WTC11 (cell line): ENCODE results near the gene GLRX. TPM values are rescaled to one million over a fixed set of nuclear protein-coding genes. Genes with fewer than 3 reads are reported as not detected.

Experiments
- ATAC-seq: fragments of 200-7000 bp; cut with Tn5 transposase; 2 replicates; pipeline ENCODE4 v1.10.0; 2021; ENCODE audit warnings: mild to moderate bottlenecking, moderate library complexity
- CTCF ChIA-PET: fragments of 300-600 bp; sonication (Branson Sonifier 250); formaldehyde crosslinking; loops from one replicate; lab custom pipeline; 2021; ENCODE audit warnings: antibody characterized with exemption; lab: Charles Lee
- POLR2A ChIA-PET: fragments of 350-600 bp; sonication (Branson Sonifier 250); formaldehyde crosslinking; loops from one replicate; lab custom pipeline; 2021; ENCODE audit warnings: antibody characterized with exemption; lab: Charles Lee
- DNase-seq: peaks from one replicate; pipeline ENCODE4 v3.0.0; 2021; ENCODE audit warnings: low spot score
- H3K27ac Mint-ChIP-seq: 2 replicates; pipeline ENCODE4 v1.8.0; 2021; ENCODE audit warnings: mixed read lengths
- H3K27me3 Mint-ChIP-seq: 2 replicates; pipeline ENCODE4 v1.8.0; 2021; ENCODE audit warnings: low read depth, mild to moderate bottlenecking, moderate library complexity, mixed read lengths
- H3K36me3 Mint-ChIP-seq: 2 replicates; pipeline ENCODE4 v1.8.0; 2021; ENCODE audit warnings: mixed read lengths
- H3K4me1 Mint-ChIP-seq: 2 replicates; pipeline ENCODE4 v1.8.0; 2022; ENCODE audit warnings: mixed read lengths
- H3K4me3 Mint-ChIP-seq: 2 replicates; pipeline ENCODE4 v1.8.0; 2021; ENCODE audit warnings: mild to moderate bottlenecking, moderate library complexity, mixed read lengths
- H3K9me3 Mint-ChIP-seq: 2 replicates; pipeline ENCODE4 v1.8.0; 2021; ENCODE audit warnings: mixed read lengths
- E2F1 ChIP-seq: sonication (generic); formaldehyde crosslinking; IDR thresholded peaks from 2 replicates; pipeline ENCODE4 v1.8.0; 2022; ENCODE audit warnings: mild to moderate bottlenecking, missing genetic modification reagents
- ERG ChIP-seq: fragments of 250-450 bp; sonication (Bioruptor Pico); IDR thresholded peaks from 2 replicates; pipeline ENCODE4 v1.8.0; 2021; ENCODE audit warnings: mild to moderate bottlenecking
- FOXP1 ChIP-seq: sonication (generic); formaldehyde crosslinking; IDR thresholded peaks from 2 replicates; pipeline ENCODE4 v1.8.0; 2022; ENCODE audit warnings: missing genetic modification reagents, mild to moderate bottlenecking, moderate library complexity, borderline replicate concordance
- HMGA2 ChIP-seq: fragments of 250-450 bp; sonication (Bioruptor Pico); IDR thresholded peaks from 2 replicates; pipeline ENCODE4 v1.4.0; 2021; ENCODE audit warnings: mild to moderate bottlenecking, moderate library complexity
- MAX ChIP-seq: sonication (generic); formaldehyde crosslinking; IDR thresholded peaks from 2 replicates; pipeline ENCODE4 v1.8.0; 2022; ENCODE audit warnings: mild to moderate bottlenecking, missing genetic modification reagents
- PRRX2 ChIP-seq: fragments of 250-450 bp; sonication (Bioruptor Pico); IDR thresholded peaks from 2 replicates; pipeline ENCODE4 v1.8.0; 2021; ENCODE audit warnings: mild to moderate bottlenecking
- RELA ChIP-seq: sonication (generic); formaldehyde crosslinking; IDR thresholded peaks from 2 replicates; pipeline ENCODE4 v1.8.1; 2022; ENCODE audit warnings: missing genetic modification reagents, mild to moderate bottlenecking, borderline replicate concordance
- SMAD3 ChIP-seq: sonication (generic); formaldehyde crosslinking; IDR thresholded peaks from 2 replicates; pipeline ENCODE4 v1.8.0; 2022; ENCODE audit warnings: missing genetic modification reagents, mild to moderate bottlenecking, borderline replicate concordance
- SMAD4 ChIP-seq: sonication (generic); formaldehyde crosslinking; IDR thresholded peaks from 2 replicates; pipeline ENCODE4 v1.8.0; 2022; ENCODE audit warnings: mild to moderate bottlenecking, missing genetic modification reagents
- TEAD1 ChIP-seq: sonication (generic); formaldehyde crosslinking; IDR thresholded peaks from 2 replicates; pipeline ENCODE4 v1.8.0; 2022; ENCODE audit warnings: mild to moderate bottlenecking, missing genetic modification reagents
- TP53 ChIP-seq: sonication (generic); formaldehyde crosslinking; IDR thresholded peaks from 2 replicates; pipeline ENCODE4 v1.8.1; 2023; ENCODE audit warnings: mild to moderate bottlenecking, missing genetic modification reagents
- ZNF121 ChIP-seq: sonication (generic); formaldehyde crosslinking; IDR thresholded peaks from 2 replicates; pipeline ENCODE4 v1.8.0; 2023; ENCODE audit warnings: missing genetic modification reagents
- ZNF138 ChIP-seq: sonication (generic); formaldehyde crosslinking; conservative IDR thresholded peaks from 2 replicates; pipeline ENCODE4 v1.8.1; 2022; ENCODE audit warnings: mild to moderate bottlenecking, moderate library complexity, missing genetic modification reagents
- ZNF232 ChIP-seq: sonication (generic); formaldehyde crosslinking; IDR thresholded peaks from 2 replicates; pipeline ENCODE4 v1.8.0; 2022; ENCODE audit warnings: mild to moderate bottlenecking, missing genetic modification reagents
- ZNF317 ChIP-seq: sonication (generic); formaldehyde crosslinking; IDR thresholded peaks from 2 replicates; pipeline ENCODE4 v1.8.1; 2023; ENCODE audit warnings: low read depth, mild to moderate bottlenecking, moderate library complexity, missing genetic modification reagents, borderline replicate concordance
- total RNA-seq: library from RNA; stranded (reverse); gene quantifications from 3 replicates; pipeline ENCODE4 v1.2.3, GENCODE V29; 2021
- TF ChIP-seq, protein P1 (sequence below): fragments of 250-450 bp; sonication (Bioruptor Pico); IDR thresholded peaks from 2 replicates; pipeline ENCODE4 v1.9.0; 2021; ENCODE audit warnings: moderate library complexity, mild to moderate bottlenecking, inconsistent platforms, borderline replicate concordance
- TF ChIP-seq, protein P2 (sequence below): fragments of 250-450 bp; sonication (Bioruptor Pico); IDR thresholded peaks from 2 replicates; pipeline ENCODE4 v2.1.2; 2022; ENCODE audit warnings: mild to moderate bottlenecking, moderate library complexity
- TF ChIP-seq, protein P3 (sequence below): sonication (generic); formaldehyde crosslinking; IDR thresholded peaks from 2 replicates; pipeline ENCODE4 v1.8.1; 2023; ENCODE audit warnings: mild to moderate bottlenecking, missing genetic modification reagents, borderline replicate concordance
- TF ChIP-seq, protein P4 (sequence below): sonication (generic); formaldehyde crosslinking; IDR thresholded peaks from 2 replicates; pipeline ENCODE4 v1.8.1; 2022; ENCODE audit warnings: low read depth, mild to moderate bottlenecking, moderate library complexity, missing genetic modification reagents, borderline replicate concordance
- TF ChIP-seq, protein P5 (sequence below): sonication (generic); formaldehyde crosslinking; IDR thresholded peaks from 2 replicates; pipeline ENCODE4 v1.8.1; 2022; ENCODE audit warnings: missing genetic modification reagents, borderline replicate concordance
- TF ChIP-seq, protein P6 (sequence below): sonication (generic); formaldehyde crosslinking; IDR thresholded peaks from 2 replicates; pipeline ENCODE4 v1.8.1; 2023; ENCODE audit warnings: mild to moderate bottlenecking, moderate library complexity, missing genetic modification reagents

Gene GLRX
- total RNA-seq, 1 experiment from 2014 or later = 15.9 TPM

GRCh38 chr5:95838001-95838520 is 15.5 kb upstream of the GLRX start:
- H3K4me1 Mint-ChIP-seq = peaks cover 10% of the 10 kb centered on the region
- no peak overlapping the region for H3K4me3 Mint-ChIP-seq
- H3K9me3 Mint-ChIP-seq = no peaks in the 10 kb centered on the region
- no peak for ATAC-seq
- TF ChIP-seq SMAD3 (CRISPR knock-in tag) (no peak), HMGA2 (no peak)
- TF ChIP-seq, protein P1, sequence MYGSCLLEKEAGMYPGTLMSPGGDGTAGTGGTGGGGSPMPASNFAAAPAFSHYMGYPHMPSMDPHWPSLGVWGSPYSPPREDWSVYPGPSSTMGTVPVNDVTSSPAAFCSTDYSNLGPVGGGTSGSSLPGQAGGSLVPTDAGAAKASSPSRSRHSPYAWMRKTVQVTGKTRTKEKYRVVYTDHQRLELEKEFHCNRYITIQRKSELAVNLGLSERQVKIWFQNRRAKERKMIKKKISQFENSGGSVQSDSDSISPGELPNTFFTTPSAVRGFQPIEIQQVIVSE = no peak
- DNase-seq = no peak
- ChIA-PET POLR2A (no interaction called here), CTCF (no interaction called here)
- no peaks in the 10 kb centered on the region; the same call in 1 of the 2 replicates for H3K27me3 Mint-ChIP-seq
- H3K27ac Mint-ChIP-seq = no peak overlapping the region
- no peaks in the 10 kb centered on the region for H3K36me3 Mint-ChIP-seq

- ATAC-seq (no peak), DNase-seq (no peak)
- POLR2A ChIA-PET = interaction anchor here (0.6 kb wide), 1 partner anchor 45 kb away, joined by 3 read pairs; no protein-coding TSS in a partner anchor
- CTCF ChIA-PET = no interaction called here
- H3K4me1 Mint-ChIP-seq = peaks cover 10% of the 10 kb centered on the region
- H3K9me3 Mint-ChIP-seq = no peaks in the 10 kb centered on the region
- H3K36me3 Mint-ChIP-seq = no peaks in the 10 kb centered on the region
- no peak overlapping the region for H3K27ac Mint-ChIP-seq
- H3K27me3 Mint-ChIP-seq = no peaks in the 10 kb centered on the region; the same call in 1 of the 2 replicates
- no peak overlapping the region for H3K4me3 Mint-ChIP-seq
- TF ChIP-seq TEAD1 (CRISPR knock-in tag) = no peak
- no peak for TF ChIP-seq ZNF317
- TF ChIP-seq MAX = no peak
- TF ChIP-seq SMAD4 = no peak
- no peak for TF ChIP-seq FOXP1
- no peak for TF ChIP-seq PRRX2 (CRISPR knock-in tag)
- TF ChIP-seq ZNF138 (CRISPR knock-in tag) = no peak
- TF ChIP-seq, protein P2, sequence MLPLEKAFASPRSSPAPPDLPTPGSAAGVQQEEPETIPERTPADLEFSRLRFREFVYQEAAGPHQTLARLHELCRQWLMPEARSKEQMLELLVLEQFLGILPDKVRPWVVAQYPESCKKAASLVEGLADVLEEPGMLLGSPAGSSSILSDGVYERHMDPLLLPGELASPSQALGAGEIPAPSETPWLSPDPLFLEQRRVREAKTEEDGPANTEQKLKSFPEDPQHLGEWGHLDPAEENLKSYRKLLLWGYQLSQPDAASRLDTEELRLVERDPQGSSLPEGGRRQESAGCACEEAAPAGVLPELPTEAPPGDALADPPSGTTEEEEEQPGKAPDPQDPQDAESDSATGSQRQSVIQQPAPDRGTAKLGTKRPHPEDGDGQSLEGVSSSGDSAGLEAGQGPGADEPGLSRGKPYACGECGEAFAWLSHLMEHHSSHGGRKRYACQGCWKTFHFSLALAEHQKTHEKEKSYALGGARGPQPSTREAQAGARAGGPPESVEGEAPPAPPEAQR (CRISPR knock-in tag) = no peak
- TF ChIP-seq, protein P3, sequence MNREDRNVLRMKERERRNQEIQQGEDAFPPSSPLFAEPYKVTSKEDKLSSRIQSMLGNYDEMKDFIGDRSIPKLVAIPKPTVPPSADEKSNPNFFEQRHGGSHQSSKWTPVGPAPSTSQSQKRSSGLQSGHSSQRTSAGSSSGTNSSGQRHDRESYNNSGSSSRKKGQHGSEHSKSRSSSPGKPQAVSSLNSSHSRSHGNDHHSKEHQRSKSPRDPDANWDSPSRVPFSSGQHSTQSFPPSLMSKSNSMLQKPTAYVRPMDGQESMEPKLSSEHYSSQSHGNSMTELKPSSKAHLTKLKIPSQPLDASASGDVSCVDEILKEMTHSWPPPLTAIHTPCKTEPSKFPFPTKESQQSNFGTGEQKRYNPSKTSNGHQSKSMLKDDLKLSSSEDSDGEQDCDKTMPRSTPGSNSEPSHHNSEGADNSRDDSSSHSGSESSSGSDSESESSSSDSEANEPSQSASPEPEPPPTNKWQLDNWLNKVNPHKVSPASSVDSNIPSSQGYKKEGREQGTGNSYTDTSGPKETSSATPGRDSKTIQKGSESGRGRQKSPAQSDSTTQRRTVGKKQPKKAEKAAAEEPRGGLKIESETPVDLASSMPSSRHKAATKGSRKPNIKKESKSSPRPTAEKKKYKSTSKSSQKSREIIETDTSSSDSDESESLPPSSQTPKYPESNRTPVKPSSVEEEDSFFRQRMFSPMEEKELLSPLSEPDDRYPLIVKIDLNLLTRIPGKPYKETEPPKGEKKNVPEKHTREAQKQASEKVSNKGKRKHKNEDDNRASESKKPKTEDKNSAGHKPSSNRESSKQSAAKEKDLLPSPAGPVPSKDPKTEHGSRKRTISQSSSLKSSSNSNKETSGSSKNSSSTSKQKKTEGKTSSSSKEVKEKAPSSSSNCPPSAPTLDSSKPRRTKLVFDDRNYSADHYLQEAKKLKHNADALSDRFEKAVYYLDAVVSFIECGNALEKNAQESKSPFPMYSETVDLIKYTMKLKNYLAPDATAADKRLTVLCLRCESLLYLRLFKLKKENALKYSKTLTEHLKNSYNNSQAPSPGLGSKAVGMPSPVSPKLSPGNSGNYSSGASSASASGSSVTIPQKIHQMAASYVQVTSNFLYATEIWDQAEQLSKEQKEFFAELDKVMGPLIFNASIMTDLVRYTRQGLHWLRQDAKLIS (CRISPR knock-in tag) = no peak
- no peak for TF ChIP-seq TP53 (CRISPR knock-in tag)
- TF ChIP-seq, protein P4, sequence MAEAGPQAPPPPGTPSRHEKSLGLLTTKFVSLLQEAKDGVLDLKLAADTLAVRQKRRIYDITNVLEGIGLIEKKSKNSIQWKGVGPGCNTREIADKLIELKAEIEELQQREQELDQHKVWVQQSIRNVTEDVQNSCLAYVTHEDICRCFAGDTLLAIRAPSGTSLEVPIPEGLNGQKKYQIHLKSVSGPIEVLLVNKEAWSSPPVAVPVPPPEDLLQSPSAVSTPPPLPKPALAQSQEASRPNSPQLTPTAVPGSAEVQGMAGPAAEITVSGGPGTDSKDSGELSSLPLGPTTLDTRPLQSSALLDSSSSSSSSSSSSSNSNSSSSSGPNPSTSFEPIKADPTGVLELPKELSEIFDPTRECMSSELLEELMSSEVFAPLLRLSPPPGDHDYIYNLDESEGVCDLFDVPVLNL (CRISPR knock-in tag) = no peak
- TF ChIP-seq, protein P5, sequence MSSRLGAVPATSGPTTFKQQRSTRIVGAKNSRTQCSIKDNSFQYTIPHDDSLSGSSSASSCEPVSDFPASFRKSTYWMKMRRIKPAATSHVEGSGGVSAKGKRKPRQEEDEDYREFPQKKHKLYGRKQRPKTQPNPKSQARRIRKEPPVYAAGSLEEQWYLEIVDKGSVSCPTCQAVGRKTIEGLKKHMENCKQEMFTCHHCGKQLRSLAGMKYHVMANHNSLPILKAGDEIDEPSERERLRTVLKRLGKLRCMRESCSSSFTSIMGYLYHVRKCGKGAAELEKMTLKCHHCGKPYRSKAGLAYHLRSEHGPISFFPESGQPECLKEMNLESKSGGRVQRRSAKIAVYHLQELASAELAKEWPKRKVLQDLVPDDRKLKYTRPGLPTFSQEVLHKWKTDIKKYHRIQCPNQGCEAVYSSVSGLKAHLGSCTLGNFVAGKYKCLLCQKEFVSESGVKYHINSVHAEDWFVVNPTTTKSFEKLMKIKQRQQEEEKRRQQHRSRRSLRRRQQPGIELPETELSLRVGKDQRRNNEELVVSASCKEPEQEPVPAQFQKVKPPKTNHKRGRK (CRISPR knock-in tag) = no peak
- no peak for TF ChIP-seq ZNF121 (CRISPR knock-in tag)
- no peak for TF ChIP-seq ERG (CRISPR knock-in tag)
- TF ChIP-seq RELA = no peak
- TF ChIP-seq, protein P6, sequence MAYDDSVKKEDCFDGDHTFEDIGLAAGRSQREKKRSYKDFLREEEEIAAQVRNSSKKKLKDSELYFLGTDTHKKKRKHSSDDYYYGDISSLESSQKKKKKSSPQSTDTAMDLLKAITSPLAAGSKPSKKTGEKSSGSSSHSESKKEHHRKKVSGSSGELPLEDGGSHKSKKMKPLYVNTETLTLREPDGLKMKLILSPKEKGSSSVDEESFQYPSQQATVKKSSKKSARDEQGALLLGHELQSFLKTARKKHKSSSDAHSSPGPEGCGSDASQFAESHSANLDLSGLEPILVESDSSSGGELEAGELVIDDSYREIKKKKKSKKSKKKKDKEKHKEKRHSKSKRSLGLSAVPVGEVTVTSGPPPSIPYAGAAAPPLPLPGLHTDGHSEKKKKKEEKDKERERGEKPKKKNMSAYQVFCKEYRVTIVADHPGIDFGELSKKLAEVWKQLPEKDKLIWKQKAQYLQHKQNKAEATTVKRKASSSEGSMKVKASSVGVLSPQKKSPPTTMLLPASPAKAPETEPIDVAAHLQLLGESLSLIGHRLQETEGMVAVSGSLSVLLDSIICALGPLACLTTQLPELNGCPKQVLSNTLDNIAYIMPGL (CRISPR knock-in tag) = no peak
- TF ChIP-seq E2F1 = no peak
- no peak for TF ChIP-seq ZNF232 (CRISPR knock-in tag)
These were observed 15.0 kb upstream of the GLRX start for GRCh38 chr5:95837492-95837891.
